HT1080 (cell line): ENCODE data around the gene DIP2C. TPM values are rescaled to one million over a fixed set of nuclear protein-coding genes. Genes with fewer than 3 reads are reported as not detected.

Experiments used
- DNase-seq: peaks from one replicate; pipeline ENCODE4 v3.0.0-alpha.2; 2015; ENCODE audit warnings: low read depth
- polyA plus RNA-seq, 2 experiments: library from polyadenylated mRNA; depleted of rRNA; stranded (reverse); fragments of >200 nt; gene quantifications; 2 replicates each; pipeline ENCODE4 v1.2.3, GENCODE V29; 2015
- total RNA-seq: library from RNA; depleted of rRNA; stranded (reverse); fragments of >200 nt; shearing (Covaris generic); gene quantifications from 2 replicates; pipeline ENCODE4 v1.2.3, GENCODE V29; 2014; rRNA removed

Gene DIP2C, protein sequence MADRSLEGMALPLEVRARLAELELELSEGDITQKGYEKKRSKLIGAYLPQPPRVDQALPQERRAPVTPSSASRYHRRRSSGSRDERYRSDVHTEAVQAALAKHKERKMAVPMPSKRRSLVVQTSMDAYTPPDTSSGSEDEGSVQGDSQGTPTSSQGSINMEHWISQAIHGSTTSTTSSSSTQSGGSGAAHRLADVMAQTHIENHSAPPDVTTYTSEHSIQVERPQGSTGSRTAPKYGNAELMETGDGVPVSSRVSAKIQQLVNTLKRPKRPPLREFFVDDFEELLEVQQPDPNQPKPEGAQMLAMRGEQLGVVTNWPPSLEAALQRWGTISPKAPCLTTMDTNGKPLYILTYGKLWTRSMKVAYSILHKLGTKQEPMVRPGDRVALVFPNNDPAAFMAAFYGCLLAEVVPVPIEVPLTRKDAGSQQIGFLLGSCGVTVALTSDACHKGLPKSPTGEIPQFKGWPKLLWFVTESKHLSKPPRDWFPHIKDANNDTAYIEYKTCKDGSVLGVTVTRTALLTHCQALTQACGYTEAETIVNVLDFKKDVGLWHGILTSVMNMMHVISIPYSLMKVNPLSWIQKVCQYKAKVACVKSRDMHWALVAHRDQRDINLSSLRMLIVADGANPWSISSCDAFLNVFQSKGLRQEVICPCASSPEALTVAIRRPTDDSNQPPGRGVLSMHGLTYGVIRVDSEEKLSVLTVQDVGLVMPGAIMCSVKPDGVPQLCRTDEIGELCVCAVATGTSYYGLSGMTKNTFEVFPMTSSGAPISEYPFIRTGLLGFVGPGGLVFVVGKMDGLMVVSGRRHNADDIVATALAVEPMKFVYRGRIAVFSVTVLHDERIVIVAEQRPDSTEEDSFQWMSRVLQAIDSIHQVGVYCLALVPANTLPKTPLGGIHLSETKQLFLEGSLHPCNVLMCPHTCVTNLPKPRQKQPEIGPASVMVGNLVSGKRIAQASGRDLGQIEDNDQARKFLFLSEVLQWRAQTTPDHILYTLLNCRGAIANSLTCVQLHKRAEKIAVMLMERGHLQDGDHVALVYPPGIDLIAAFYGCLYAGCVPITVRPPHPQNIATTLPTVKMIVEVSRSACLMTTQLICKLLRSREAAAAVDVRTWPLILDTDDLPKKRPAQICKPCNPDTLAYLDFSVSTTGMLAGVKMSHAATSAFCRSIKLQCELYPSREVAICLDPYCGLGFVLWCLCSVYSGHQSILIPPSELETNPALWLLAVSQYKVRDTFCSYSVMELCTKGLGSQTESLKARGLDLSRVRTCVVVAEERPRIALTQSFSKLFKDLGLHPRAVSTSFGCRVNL (N-terminal part only)
- 2.4 and 3.2 TPM in 2 replicates for total RNA-seq
- polyA plus RNA-seq (2015; cell fraction: cytosol; rRNA removed): 5.3 and 6.3 TPM in 2 replicates
- polyA plus RNA-seq (2015; cell fraction: nucleus; rRNA removed): 9.3 and 9.4 TPM in 2 replicates

DNA sequence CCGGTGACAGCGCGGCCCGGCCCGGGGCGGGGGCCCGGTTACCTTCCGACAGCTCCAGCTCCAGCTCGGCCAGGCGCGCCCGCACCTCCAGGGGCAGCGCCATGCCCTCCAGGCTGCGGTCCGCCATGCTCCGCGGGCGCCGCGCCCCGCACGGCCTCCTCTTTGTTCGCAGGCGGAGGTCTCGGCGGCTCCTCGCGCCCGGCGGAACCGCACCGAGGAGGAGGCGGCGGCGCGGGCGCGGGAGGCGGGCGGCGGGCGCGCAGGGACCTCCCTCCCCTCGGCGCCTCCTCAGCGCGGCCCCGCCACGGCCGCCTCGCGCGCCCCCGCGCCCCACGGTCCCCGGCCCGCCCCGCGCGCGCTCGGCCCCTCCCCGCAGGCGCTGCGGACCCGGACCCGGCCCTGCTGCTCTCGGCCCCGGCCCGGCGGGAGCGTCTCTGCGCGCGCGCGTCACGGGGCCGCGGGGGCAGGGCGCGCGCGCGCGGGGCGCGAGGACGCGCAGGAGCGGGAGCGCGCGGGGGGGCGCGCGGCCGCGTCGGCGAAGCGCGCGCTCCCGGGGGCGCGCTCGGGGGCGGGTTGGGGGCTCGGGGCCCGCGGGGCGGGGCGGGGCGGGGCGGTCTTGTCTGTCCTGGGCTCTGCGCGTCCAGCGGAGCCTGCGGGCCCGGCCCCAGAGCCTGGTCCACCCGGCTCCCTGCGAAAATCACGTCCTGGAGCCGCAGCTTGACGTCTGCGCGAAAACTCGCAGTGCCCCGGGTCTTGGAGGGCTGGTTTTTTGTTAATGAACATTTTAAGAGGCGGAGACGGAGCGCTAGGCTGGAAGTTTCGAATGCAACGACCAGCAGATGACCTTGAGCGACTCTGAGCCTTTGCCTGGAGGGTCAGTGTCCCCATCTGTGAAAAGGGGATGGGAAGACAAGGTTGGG, at the start of gene DIP2C:
Gene DIP2C (minus strand): TSS at position 217 of the 920 bp plus-strand sequence. CDS start 90 bp downstream, at position 127.
- DNase-seq: no peak

DNA sequence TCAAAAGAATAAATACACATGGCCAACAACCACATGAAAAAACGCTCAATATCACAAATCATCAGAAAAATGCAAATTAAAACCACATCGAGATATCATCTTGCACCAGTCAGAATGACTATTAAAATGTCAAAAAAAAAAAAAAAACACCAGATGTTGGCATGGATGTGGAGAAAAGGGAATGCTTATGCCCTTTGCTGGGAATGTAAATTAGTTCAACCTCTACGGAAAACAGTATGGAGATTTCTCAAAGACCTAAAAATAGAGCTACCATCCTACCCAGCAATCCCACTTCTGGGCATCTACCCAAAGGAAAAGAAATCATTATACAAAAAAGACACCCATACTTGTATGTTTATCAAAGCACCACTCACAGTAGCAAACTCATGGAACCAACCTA, 45.0 kb upstream of the DIP2C start:
- DNase-seq: no peak

- no peak for DNase-seq
These were observed 43.6 kb upstream of the DIP2C start for GRCh38 chr10:733086-733485.

- DNase-seq: no peak
These were observed 39.7 kb upstream of the DIP2C start for GRCh38 chr10:729213-729612.

DNA sequence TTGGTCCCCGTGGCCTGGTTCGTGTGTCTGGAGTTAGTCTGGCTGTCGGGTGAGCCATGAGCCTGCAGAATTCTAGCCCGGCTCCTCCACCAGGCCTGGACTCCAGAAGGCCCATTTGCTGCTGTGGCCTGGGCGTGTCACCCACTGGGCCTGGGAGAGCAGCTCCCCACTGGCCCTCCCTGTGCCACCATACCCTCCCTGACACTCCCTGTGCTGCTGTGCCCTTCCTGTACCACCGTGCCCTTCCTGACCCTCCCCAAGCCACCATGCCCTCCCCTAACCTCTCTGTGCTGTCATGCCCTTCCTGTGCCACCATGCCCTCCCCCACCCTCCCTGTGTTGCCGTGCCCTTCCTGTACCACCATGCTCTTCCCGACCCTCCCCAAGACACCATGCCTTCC, 39.1 kb upstream of the DIP2C start:
- no peak for DNase-seq

DNA sequence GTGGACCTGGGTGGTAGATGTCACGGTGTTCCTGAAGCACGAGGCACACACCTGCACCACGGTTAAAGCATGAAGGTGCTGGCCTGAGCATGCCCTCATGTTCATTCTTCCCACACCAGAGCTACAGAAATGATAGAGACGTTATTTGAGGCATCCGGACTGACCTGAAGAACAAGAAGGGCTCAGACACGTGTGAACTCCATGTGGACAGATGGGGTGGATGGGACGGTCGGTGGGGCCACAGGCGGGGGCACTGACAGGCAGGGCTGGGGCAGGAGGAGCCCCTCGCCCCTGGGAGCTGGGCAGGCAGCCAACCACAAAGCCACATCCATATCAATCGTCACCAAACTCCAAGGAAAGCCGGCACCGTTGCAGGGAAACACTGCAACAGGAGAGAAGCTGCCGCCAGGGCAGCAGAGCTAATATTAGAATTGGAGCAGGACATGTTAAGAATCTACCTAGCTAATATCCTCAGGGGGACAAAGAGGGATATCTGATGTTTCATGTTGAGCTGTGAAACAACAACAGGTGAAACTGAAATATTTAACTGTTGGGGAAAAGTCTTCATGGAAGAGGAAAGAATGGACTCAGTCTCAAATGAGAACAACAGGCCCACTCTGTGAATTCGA, 37.8 kb upstream of the DIP2C start:
- no peak for DNase-seq

DNA sequence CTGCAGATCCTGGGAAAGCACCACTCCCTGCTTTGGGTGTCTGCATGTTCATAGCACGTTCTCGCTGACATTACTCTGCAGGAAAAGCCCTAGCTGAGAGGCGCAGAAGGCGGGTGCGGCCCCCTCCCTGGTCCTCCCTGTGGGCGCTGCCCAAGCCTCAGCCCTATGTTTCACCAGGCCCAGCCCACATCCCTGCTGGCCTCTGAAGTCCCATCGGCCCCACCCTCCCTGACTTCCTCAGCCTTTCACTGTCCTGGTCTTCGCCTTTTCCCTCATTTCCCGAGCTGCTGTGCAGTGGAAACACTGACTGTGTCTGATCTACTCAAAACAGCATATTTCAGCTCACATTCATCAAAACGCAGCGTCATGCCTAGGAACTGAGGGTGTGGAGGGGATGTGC, 36.3 kb upstream of the DIP2C start:
- no peak for DNase-seq

DNA sequence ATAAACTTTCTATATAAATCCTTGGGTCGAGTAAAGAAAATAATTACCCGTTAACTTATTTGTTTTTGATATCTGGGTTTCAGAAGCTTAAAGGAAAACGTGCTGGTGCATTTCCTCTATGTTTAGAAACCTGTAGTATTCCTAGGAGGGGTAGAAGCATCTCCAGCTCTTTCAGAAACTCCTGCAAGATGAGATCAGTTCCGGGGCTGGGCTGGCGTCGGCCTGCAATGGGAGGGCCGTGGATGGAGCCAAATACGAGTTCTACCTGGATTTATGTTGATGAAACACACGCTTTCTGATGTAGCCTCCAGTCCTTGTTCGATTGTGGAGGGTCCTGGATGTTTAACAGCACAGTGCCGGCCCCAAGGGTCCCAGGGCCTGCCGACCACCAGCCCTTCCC, 35.8 kb upstream of the DIP2C start:
- no peak for DNase-seq

DNA sequence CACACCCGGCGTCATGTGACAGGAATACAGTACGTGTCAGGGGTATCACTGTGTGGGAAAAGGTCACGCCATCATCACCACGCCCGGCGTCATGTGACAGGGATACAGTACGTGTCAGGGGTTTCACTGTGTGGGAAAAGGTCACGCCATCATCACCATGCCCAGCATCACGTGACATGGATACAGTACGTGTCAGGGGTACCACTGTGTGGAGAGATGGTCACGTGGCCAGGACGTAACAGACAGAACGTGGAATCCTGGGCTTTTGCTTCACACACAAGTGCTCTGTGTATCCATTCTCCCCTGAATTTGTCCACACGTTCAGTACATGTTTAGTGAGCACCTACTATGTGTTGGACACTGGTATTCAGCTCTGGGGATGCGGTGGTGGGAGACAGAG, 34.5 kb upstream of the DIP2C start:
- no peak for DNase-seq

- no peak for DNase-seq
These were observed 33.0 kb upstream of the DIP2C start for GRCh38 chr10:722281-723060.

DNA sequence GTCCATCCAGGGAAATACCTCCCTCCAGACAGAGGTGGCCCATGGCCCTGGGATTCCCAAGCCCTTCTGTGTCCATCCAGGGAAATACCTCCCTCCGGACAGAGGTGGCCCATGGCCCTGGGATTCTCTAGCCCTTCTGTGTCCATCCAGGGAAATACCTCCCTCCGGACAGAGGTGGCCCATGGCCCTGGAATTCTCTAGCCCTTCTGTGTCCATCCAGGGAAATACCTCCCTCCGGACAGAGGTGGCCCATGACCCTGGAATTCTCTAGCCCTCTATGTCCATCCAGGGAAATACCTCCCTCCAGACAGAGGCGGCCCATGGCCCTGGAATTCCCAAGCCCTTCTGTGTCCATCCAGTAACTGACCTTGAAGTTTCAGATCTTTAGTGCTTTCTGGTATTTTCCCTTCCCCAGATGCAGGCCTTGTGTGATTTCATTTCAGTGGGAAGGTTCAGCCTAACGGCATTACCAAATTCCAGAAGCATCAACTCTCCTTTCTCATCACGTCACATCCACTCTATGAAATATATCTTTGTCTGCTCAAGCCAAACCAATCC, 28.8 kb upstream of the DIP2C start:
- no peak for DNase-seq

DNA sequence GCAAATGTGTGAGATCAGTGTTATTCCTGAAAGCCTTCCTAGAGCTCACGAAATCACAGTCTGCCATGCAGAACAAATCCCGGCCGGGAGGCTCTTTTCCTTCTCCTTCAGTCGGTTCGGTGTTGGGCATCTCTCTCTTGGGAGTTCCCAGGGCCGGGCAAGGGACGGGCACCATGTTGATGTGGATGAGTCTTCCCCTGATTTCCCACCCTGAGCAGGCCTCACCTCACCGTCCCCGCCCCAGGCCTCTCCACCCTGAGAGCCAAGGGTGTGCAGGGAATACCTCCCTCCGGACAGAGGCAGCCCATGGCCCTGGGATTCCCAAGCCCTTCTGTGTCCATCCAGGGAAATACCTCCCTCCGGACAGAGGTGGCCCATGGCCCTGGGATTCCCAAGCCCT, 28.0 kb upstream of the DIP2C start:
- DNase-seq: no peak

GRCh38 chr10:716821-717220, 27.4 kb upstream of the DIP2C start:
- DNase-seq: no peak

- DNase-seq: no peak
These were observed 24.7 kb upstream of the DIP2C start for GRCh38 chr10:714214-714613.

DNA sequence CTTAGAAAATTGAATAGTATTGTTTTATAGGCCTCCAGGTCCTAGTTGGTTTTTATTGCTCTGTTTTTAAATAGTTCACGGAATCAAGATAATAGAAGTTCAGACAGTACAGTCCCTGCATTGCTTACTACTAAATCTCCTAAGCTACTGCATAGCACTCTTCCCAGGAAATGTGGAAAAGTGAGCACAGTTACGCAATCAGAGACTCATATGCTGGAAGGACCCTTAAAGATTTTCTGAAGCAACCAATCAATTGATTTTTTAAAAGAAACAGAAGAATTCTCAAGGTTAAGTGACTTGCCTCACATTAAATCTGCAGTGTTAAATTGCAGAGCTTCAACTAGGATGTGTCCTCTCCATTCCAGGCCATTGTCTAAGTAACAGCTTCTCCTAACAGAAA, 23.1 kb upstream of the DIP2C start:
- no peak for DNase-seq

GRCh38 chr10:712089-712488, 22.6 kb upstream of the DIP2C start:
- no peak for DNase-seq

DNA sequence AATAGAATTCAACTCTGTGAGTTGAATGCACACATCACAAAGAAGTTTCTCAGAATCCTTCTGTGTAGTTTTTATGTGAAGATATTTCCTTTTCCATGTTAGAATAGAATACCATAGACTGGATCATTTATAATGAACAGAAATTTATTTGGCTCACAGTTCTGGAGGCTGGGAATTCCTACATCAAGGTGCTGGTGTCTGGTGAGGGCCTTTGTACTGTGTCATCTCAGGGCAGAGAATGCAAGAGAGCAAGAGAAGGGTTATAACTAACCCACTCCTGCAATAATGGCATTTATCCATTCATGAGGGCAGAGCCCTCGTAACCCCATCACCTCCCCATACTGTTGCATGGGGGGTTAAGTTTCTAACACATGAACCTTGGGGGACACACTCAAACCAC, 18.4 kb upstream of the DIP2C start:
- no peak for DNase-seq

DNA sequence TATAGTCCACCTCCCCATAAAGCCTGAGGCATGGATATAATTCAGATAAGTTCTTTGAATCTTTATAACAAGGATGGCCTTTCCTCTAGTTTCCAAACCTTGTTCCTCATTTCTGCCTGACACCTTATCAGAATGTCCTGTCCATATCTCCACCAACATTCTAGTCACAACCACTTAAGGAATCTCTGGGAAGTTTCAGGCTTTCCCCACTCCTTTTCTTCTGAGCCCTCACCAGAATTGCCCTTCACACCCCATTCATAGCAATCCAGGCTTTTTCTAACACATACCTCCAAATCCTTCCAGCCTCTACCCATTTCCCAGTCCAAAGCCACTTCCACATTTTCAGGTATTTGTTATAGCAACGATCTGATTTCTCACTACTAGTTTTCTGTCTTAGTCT, 18.0 kb upstream of the DIP2C start:
- no peak for DNase-seq

DNA sequence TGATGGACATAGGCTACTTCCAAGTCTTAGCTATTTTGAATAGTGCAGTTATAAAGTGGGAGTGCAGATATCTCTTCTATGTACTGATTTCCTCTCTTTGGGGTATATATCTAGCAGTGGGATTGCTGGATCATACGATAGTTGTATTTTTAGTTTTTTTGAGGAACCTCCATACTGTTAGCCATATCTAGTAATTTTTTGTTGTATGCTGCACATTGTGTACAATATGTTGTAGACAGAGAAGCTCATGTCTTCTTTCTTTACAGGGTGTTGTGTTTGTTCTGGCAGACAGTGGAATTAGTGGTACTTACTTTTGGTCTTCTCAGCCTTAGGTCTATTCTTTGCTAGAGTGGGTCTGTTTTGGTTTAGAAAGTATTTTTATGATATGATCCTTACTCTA, 13.7 kb upstream of the DIP2C start:
- no peak for DNase-seq
